ENCODE data around the gene NFIA.

DNA sequence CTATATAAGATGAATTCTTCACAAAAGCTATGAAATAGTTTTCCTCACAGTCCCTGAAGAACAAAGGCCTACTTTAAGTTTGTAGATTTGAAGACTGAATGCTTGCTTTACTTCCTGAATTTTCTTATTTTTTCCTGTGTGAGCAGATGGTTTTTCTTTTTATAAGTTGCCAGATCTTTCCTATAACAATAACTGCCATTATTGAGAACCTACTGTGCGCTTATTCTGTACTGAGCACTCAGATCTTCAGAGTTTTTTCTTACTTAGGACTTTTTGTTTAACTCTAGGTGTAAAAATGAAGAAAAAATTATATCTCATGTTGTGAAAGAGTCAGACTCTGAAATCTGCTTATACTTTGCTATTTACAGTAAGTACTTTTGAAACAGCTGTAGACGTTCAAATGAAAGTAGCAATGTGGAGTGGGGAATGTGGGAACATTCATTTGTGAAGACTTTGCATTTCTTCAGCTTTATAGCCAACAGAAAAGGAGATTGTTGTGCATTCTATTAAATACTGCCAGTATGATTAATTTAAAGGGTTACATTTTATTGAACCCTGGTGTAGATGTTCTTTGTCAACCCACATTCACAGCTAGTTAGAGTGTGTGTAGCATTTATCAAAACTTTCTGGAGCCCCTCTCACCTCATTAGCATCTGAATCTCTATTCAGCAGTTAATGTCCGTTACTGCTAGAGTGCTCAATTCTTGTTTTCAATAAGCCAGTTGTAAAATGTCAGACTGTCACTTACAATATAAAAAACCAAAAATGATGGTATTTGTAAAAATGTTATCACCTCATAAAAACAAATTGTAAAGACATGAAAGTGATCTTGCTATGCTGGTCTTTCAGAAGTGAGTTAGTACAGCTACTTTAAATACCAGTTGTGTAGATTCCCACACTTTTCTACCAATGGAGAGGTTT is 29.0 kb downstream of the NFIA start:
- TF ChIP-seq, protein P1, sequence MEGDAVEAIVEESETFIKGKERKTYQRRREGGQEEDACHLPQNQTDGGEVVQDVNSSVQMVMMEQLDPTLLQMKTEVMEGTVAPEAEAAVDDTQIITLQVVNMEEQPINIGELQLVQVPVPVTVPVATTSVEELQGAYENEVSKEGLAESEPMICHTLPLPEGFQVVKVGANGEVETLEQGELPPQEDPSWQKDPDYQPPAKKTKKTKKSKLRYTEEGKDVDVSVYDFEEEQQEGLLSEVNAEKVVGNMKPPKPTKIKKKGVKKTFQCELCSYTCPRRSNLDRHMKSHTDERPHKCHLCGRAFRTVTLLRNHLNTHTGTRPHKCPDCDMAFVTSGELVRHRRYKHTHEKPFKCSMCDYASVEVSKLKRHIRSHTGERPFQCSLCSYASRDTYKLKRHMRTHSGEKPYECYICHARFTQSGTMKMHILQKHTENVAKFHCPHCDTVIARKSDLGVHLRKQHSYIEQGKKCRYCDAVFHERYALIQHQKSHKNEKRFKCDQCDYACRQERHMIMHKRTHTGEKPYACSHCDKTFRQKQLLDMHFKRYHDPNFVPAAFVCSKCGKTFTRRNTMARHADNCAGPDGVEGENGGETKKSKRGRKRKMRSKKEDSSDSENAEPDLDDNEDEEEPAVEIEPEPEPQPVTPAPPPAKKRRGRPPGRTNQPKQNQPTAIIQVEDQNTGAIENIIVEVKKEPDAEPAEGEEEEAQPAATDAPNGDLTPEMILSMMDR (conservative IDR thresholded peaks at IDR 0.05; ENCODE audit: low read length) = no peak
- no peak for TF ChIP-seq EZH2phosphoT487 (IDR thresholded peaks at IDR 0.05; ENCODE audit: borderline replicate concordance)

Measured in Loucy (cell line).